MCF 10A (cell line): Measurements from ENCODE around the gene CAP1. TPM values are rescaled to one million over a fixed set of nuclear protein-coding genes. Genes with fewer than 3 reads are reported as not detected.
"Not testable (repeated sequence)": the region's sequence is repeated elsewhere in the genome, so short reads cannot be mapped to it uniquely, and the experiment has no call there.

Source experiments
- BruUV-seq: library from RNA; stranded (reverse); fragments of 400-500 nt; replicated peaks from 2 replicates; lab custom pipeline; 2021; lab: Mats Ljungman, UMichigan
- CTCF ChIA-PET: fragments of 300-600 bp; sonication (Branson Sonifier 250); formaldehyde crosslinking; extraction: SDS; loops from one replicate; lab custom pipeline; 2021; ENCODE audit warnings: antibody characterized with exemption, inconsistent platforms; lab: Yijun Ruan, JAX
- POLR2A ChIA-PET: fragments of 300-600, 350-650 bp; sonication (Branson Sonifier 250); formaldehyde crosslinking; extraction: SDS; loops from one replicate; lab custom pipeline; 2020; ENCODE audit warnings: antibody characterized with exemption, inconsistent platforms; lab: Yijun Ruan, JAX
- DNase-seq: peaks from one replicate; pipeline ENCODE4 v3.0.0-alpha.2; 2018; ENCODE audit not compliant: unreplicated experiment
- H3K27ac Mint-ChIP-seq: one replicate; pipeline ENCODE4 v1.8.0; 2022; ENCODE audit warnings: mild to moderate bottlenecking, low read depth, mixed read lengths; ENCODE audit not compliant: unreplicated experiment
- H3K27me3 Mint-ChIP-seq: one replicate; pipeline ENCODE4 v1.8.0; 2022; ENCODE audit warnings: mixed read lengths; ENCODE audit not compliant: insufficient read depth, unreplicated experiment
- H3K36me3 Mint-ChIP-seq: one replicate; pipeline ENCODE4 v1.8.0; 2022; ENCODE audit warnings: mild to moderate bottlenecking, moderate library complexity, mixed read lengths; ENCODE audit not compliant: insufficient read depth, unreplicated experiment
- H3K4me1 Mint-ChIP-seq: one replicate; pipeline ENCODE4 v1.8.0; 2022; ENCODE audit warnings: mixed read lengths; ENCODE audit not compliant: insufficient read depth, unreplicated experiment
- H3K4me3 Mint-ChIP-seq: one replicate; pipeline ENCODE4 v1.8.0; 2022; ENCODE audit warnings: mild to moderate bottlenecking, moderate library complexity, mixed read lengths; ENCODE audit not compliant: unreplicated experiment
- H3K9me3 Mint-ChIP-seq: one replicate; pipeline ENCODE4 v1.8.0; 2022; ENCODE audit warnings: mixed read lengths; ENCODE audit not compliant: unreplicated experiment
- intact Hi-C: fragments of 100-400 bp; cut with micrococcal nuclease; formaldehyde crosslinking; loops from 2 replicates; pipeline ENCODE4 v1.14.1; 2022
- total RNA-seq: library from RNA; stranded (reverse); gene quantifications from 2 replicates; pipeline ENCODE4 v1.2.3, GENCODE V29; 2022
- TF ChIP-seq, protein P1 (sequence below): fragments of 200-600 bp; IDR thresholded peaks from one replicate; pipeline ENCODE4 v1.8.0; 2022; ENCODE audit warnings: antibody characterized with exemption, mild to moderate bottlenecking; ENCODE audit not compliant: unreplicated experiment

The CAP1 gene
- total RNA-seq, 1 experiment from 2014 or later, result 297 TPM

DNA sequence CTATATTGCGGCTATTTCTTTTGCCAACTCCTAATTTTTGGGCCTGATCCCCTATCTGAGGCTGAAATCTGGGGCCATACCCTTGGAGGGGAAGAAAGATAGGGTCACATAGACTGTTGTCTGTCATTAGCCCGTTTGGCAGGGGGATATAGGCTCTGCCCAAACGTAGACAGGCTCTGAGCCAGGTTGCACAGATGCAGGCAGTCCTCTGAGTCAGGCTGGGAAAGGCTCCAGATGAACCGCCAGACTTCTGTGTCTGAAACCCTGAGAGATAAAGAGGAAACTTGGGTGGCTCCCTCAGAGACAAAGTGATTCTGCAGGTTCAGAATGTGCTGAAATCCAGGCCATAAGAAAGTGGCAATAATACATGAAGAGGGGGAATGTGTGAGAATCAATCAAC, 4.0 kb upstream of the CAP1 start:
- Mint-ChIP-seq H3K4me1 (peaks cover 25% of the 10 kb centered on the region), H3K4me3 (no peak overlapping the region), H3K27ac (no peak overlapping the region), H3K36me3 (peaks cover 22% of the 10 kb centered on the region), H3K27me3 (no peaks in the 10 kb centered on the region), H3K9me3 (no peaks in the 10 kb centered on the region)
- peak; percentile 57 for DNase-seq
- no TSS peak for BruUV-seq
- intact Hi-C loops, result no loop called here
- POLR2A ChIA-PET, result interaction anchor here (0.6 kb wide), 1 partner anchor 323 kb away, joined by 3 read pairs; no protein-coding TSS in a partner anchor
- CTCF ChIA-PET, result interaction anchor here (6.3 to 8.9 kb wide), 2 partner anchors 64 to 118 kb away, joined by 80 to 127 read pairs; no protein-coding TSS in a partner anchor
- TF ChIP-seq, protein P1, sequence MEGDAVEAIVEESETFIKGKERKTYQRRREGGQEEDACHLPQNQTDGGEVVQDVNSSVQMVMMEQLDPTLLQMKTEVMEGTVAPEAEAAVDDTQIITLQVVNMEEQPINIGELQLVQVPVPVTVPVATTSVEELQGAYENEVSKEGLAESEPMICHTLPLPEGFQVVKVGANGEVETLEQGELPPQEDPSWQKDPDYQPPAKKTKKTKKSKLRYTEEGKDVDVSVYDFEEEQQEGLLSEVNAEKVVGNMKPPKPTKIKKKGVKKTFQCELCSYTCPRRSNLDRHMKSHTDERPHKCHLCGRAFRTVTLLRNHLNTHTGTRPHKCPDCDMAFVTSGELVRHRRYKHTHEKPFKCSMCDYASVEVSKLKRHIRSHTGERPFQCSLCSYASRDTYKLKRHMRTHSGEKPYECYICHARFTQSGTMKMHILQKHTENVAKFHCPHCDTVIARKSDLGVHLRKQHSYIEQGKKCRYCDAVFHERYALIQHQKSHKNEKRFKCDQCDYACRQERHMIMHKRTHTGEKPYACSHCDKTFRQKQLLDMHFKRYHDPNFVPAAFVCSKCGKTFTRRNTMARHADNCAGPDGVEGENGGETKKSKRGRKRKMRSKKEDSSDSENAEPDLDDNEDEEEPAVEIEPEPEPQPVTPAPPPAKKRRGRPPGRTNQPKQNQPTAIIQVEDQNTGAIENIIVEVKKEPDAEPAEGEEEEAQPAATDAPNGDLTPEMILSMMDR, result no peak

GRCh38 chr1:40037254-40037653, 3.3 kb upstream of the CAP1 start:
- intact Hi-C loops, H3K27me3 Mint-ChIP-seq, H3K27ac Mint-ChIP-seq, H3K4me3 Mint-ChIP-seq, H3K9me3 Mint-ChIP-seq, BruUV-seq, DNase-seq: not testable (repeated sequence)
- ChIA-PET CTCF (interaction anchor here (0.6 to 1.2 kb wide), 2 partner anchors 130 to 135 kb away, joined by 3 to 4 read pairs; no protein-coding TSS in a partner anchor), POLR2A (interaction anchor here (0.6 kb wide), 1 partner anchor 323 kb away, joined by 3 read pairs; no protein-coding TSS in a partner anchor)
- Mint-ChIP-seq H3K36me3 (peaks cover 22% of the 10 kb centered on the region), H3K4me1 (peaks cover 28% of the 10 kb centered on the region)

- Mint-ChIP-seq H3K4me3 (no peak overlapping the region), H3K4me1 (peaks cover 33% of the 10 kb centered on the region), H3K36me3 (peaks cover 32% of the 10 kb centered on the region), H3K27me3 (no peaks in the 10 kb centered on the region), H3K9me3 (no peaks in the 10 kb centered on the region), H3K27ac (peak overlapping the region; percentile 99)
- DNase-seq, result no peak
- POLR2A ChIA-PET, result interaction anchor here (0.7 to 3.0 kb wide), 14 partner anchors 8 to 412 kb away, joined by 3 to 28 read pairs (median 4); partner anchors contain the start of genes MFSD2A and ZFP69B
- CTCF ChIA-PET, result interaction anchor here (0.9 to 1.6 kb wide), 3 partner anchors 119 to 220 kb away, joined by 3 to 6 read pairs (median 5); no protein-coding TSS in a partner anchor
- TF ChIP-seq, protein P1, result no peak
- BruUV-seq, result no TSS peak
- intact Hi-C loops, result no loop called here
Measured at GRCh38 chr1:40038697-40039096, 1.8 kb upstream of the CAP1 start.

DNA sequence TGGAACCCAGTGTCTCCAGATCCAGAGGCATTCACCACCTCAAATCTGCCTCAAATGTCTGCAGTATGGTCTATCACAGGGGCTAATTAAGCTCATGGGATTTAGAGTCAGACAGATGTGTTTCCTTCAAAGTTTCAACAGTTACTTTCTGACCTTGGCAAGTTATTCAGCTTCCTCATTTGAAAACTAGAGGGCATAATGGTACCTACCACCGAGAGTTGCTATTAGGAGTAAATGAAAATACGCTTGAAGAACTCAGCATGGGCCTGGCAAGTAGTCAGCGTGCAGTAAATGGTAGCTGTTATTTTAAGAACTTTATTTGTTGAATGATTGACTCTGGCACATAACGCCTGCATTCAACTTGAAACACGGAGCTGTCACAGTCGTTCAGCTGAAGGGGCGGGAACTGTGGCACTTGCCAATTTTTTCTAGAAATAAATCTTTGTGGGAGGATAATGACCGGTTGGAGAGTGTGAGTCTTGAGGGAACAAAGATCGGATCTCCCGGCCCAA, 1.2 kb upstream of the CAP1 start:
- TF ChIP-seq, protein P1, result no peak
- Mint-ChIP-seq H3K9me3 (no peaks in the 10 kb centered on the region), H3K4me3 (peak overlapping the region; percentile 93), H3K36me3 (peaks cover 38% of the 10 kb centered on the region), H3K27ac (peak overlapping the region; percentile 99), H3K27me3 (no peaks in the 10 kb centered on the region), H3K4me1 (peaks cover 33% of the 10 kb centered on the region)
- TSS peak; percentile 74 for BruUV-seq
- POLR2A ChIA-PET, result interaction anchor here (0.7 to 3.0 kb wide), 19 partner anchors 9 to 411 kb away, joined by 3 to 28 read pairs (median 6); partner anchors contain the start of genes MFSD2A, RLF and ZFP69B
- no peak for DNase-seq
- CTCF ChIA-PET, result interaction anchor here (0.9 to 1.6 kb wide), 3 partner anchors 39 to 299 kb away, joined by 4 to 6 read pairs (median 4); no protein-coding TSS in a partner anchor
- intact Hi-C loops, result no loop called here
